Hematopoietic multipotent progenitor cell treated with erythropoietin and hydrocortisone succinate and interleukin-3 and kit ligand, for 15 days (in vitro differentiated cells): Measurements from ENCODE around the gene HOXD12.

ENCODE experiments used
- DNase-seq: peaks from one replicate; pipeline ENCODE4 v3.0.0-alpha.2; 2015; ENCODE audit warnings: low spot score

HOXD12 gene

GRCh38 chr2:176093145-176093897 lies 6.3 kb upstream of the HOXD12 start:
- DNase-seq: no peak

- no peak for DNase-seq
These were observed 5.7 kb upstream of the HOXD12 start for GRCh38 chr2:176093898-176094249.

GRCh38 chr2:176094349-176094748 lies 5.2 kb upstream of the HOXD12 start:
- DNase-seq: no peak

GRCh38 chr2:176095421-176095820 lies 4.2 kb upstream of the HOXD12 start:
- no peak for DNase-seq

GRCh38 chr2:176096243-176096985 lies 3.2 kb upstream of the HOXD12 start:
- no peak for DNase-seq

GRCh38 chr2:176096986-176097819 lies 2.4 kb upstream of the HOXD12 start:
- DNase-seq: peak; percentile 17

GRCh38 chr2:176097820-176098365 lies 1.7 kb upstream of the HOXD12 start:
- no peak for DNase-seq

GRCh38 chr2:176098366-176099158 lies 1.0 kb upstream of the HOXD12 start:
- DNase-seq: no peak

GRCh38 chr2:176099159-176099727 lies 352 bp upstream of the HOXD12 start:
- DNase-seq: no peak

- no peak for DNase-seq
These were observed 1.0 kb downstream of the HOXD12 start for GRCh38 chr2:176100547-176101140.

- no peak for DNase-seq
These were observed 1.7 kb downstream of the HOXD12 start for GRCh38 chr2:176101216-176101830.

- DNase-seq: no peak
These were observed 2.2 kb downstream of the HOXD12 start for GRCh38 chr2:176101842-176102241.

- no peak for DNase-seq
These were observed 2.8 kb downstream of the HOXD12 start for GRCh38 chr2:176102309-176102866.

GRCh38 chr2:176103194-176103593 lies 3.6 kb downstream of the HOXD12 start:
- no peak for DNase-seq

- DNase-seq: no peak
These were observed 4.2 kb downstream of the HOXD12 start for GRCh38 chr2:176103742-176104315.

- no peak for DNase-seq
These were observed 4.9 kb downstream of the HOXD12 start for GRCh38 chr2:176104316-176105077.

- no peak for DNase-seq
These were observed 5.6 kb downstream of the HOXD12 start for GRCh38 chr2:176105078-176105729.
